Activated T-cell treated with anti-CD3 and anti-CD28 coated beads, Interleukin-2, amount 50 U/mL, for 1 hour (primary cell): ENCODE measurements around the gene KRTAP20-2.

Experiments used
- DNase-seq: peaks from one replicate; pipeline ENCODE4 v3.0.0-alpha.2; 2020

KRTAP20-2 gene

DNA sequence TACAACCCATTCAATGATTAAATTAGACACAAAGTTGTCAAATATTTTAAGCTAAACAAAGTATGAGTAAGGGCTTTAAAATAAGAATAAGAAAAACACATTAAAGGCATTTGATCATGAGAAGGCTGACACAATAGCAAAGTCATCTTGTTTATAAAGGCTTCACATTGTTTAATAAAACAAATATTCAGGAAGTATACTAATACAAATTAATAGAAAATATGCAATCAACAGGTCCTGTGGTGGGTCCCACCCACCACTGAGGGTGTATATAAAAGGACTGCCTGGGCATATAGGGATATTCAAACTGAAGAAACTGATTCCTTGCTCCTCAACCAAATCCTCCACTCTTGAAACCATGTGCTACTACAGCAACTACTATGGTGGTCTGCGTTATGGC is at the start of gene KRTAP20-2:
Gene KRTAP20-2, plus strand, starts transcription at position 301 of the 400 bp plus-strand sequence. Its CDS starts 58 bp downstream, at position 359.
- no peak for DNase-seq

DNA sequence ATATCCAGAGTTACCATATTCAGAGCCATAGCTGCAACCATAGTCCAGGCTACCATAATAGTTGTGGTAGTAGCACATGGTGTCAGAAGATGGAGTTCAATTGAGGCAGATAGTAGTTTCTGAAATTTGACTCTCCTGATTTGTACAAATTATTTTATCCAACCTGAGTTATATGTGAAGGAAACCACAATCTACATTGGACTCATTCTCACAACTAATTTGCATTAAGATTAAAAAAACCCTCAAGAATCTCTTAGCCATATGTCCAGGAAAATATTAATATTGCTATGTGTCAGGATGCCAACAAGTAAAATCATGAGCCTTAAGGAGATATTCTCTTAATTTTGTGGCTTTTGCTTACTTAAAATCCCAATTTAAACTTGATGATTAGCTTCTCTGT is 44.7 kb upstream of the KRTAP20-2 start, which contains the start of gene KRTAP22-2:
Gene KRTAP22-2, minus strand, starts transcription at position 101 of the 400 bp plus-strand sequence.
- no peak for DNase-seq

DNA sequence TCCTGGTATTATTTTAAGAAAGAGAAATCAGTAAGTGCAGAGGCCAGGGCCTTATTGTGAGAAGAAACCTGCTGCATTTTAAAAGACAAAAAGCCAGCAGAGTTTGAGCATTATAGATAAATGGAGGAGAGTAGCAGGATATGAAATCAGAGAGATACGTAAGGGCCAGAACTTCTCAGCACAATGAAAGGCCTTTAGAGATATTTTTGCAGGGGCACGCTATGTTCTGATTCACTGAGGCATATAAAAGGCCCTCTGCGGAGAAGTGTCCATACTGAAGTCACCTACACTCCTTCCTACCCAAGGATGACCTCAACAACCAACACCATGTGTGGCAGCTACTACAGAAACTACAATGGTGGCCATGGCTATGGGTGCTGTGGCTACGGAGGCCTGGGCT is 42.9 kb upstream of the KRTAP20-2 start, which contains the start of gene KRTAP6-3:
Gene KRTAP6-3, plus strand, starts transcription at position 301 of the 400 bp plus-strand sequence. Its CDS starts 6 bp downstream, at position 307.
- no peak for DNase-seq

DNA sequence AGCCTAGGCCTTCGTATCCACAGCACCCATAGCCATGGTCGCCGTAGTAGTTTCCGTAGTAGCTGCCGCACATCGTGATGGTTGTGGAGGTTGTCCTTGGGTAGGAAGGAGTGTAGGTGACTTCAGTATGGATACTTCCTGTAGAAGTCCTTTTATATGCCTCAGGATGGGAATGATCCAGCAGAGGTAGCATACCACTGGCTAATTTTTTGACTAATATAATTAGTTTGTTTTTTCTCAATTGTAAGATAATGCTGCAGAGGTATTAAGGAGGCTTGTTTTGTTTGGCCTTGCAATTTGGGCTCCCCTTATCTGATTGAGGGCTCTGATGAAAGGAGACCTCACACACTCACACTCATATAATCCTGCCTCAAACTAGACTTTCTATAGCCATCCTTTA is 36.2 kb upstream of the KRTAP20-2 start, which contains the start of gene KRTAP6-2:
Gene KRTAP6-2, minus strand, starts transcription at position 101 of the 400 bp plus-strand sequence. Its CDS starts 28 bp downstream, at position 73.
- no peak for DNase-seq

DNA sequence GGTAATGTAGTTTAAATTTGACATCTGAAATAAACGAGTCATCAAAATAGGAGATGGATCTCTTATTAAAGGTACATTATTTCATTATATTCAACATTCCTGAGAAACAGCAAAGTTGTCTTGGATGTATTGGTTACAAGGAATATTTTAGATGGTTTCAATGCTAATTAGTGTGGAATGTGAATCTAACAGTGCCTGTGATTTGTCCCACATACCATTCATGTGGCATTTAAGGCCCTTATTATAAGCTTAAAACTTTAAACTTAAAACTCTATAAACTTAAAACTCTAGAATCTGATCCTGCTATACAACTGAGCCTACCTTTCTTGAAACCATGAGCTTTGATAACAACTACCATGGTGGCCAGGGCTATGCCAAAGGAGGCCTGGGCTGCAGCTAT is 34.2 kb upstream of the KRTAP20-2 start, which contains the start of gene KRTAP22-1:
Gene KRTAP22-1, plus strand, starts transcription at position 301 of the 400 bp plus-strand sequence.
- DNase-seq, result no peak

DNA sequence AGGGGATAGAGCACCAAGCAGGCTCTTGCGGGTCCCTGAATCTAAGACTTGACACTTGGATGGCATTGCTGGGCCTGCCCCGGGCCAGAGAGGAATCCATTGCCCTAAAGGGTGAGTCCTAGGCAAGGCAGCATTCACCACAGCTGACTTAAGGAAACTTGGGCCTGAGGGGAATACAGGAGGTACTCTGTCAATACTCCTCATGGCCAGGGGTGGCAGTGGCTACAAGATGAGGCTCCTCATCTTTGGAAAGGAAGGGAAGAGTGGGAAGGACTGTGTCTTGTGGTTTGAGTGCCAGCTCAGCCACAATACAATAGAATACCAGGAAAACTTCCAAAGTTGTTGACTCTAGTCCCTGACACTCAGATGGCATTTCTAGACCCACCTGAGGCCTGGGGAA is 29.0 kb upstream of the KRTAP20-2 start:
- DNase-seq, result no peak

DNA sequence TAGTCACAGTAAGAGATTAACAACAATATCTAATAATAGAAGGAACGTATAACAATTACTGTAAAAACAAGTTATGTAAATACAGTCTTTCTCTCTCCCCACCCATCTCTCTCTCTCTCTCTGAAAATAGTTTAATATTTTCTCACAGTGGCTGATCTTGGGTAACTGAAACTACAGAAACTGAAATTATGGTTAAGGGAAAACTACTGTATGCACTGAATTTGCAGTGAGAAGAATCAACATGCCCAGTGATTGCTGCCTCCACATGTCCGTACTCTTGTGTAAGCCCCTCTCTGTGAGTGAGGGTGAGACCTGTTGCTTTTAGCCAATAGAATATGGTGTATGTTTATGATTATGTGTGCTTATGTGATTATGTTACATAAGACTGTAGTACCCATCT is 22.9 kb upstream of the KRTAP20-2 start:
- DNase-seq, result no peak

DNA sequence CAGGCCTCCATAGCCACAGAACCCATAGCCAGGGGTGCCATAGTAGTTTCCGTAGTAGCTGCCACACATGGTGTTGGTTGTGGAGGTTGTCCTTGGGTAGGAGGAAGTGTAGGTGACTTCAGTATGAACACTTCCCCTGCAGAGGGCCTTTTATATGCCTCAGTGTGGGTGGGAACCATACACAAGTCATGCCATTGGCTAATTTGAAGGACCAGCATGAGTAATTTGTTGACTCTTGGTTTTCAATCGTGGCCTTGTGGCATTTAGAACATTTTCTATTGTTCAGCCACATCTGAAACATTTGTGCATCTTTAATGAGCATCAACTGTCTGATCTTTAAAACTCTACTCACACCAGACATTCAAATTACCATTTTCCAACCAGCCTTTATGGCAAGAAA is 21.2 kb upstream of the KRTAP20-2 start, which contains the start of gene KRTAP6-1:
Gene KRTAP6-1, minus strand, starts transcription at position 95 of the 400 bp plus-strand sequence. Its CDS starts 26 bp downstream, at position 69.
- no peak for DNase-seq

DNA sequence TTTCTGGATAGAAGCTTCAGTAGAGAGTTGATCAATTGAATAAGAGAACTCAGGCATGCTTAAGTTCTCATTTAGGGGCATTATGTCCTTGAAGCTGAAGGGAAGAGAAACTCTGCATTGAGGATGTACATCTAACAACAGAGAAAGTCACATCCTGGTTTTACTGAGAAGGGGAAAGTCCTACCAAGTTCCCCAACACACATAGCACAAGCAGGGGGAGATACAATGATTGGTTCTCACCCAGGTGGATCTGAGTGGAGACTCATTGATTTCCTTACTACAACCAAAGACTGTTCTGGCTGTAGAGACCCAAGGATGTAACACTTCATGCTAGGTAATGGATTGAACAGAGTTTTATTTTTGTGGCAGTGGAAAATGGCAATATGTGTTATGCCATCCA is 19.8 kb upstream of the KRTAP20-2 start:
- no peak for DNase-seq

DNA sequence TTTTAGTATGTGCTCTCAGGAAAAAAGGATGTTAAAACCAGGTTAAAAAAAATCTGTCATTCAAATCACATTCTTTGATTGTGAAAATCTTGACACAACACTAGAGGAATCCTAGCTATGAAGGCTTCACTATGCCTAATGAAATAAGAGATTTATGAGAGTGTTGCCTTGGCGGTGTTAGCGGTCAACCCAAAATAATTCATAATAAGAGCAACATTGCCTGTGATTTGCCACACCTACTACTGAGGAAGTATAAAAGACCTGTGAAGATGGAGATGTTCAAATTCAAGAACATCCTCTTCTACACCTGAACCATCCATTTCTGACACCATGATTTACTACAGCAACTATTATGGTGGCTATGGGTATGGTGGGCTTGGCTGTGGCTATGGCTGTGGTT is 18.9 kb upstream of the KRTAP20-2 start, which contains the start of gene KRTAP20-1:
Gene KRTAP20-1, plus strand, starts transcription at position 301 of the 400 bp plus-strand sequence. Its CDS starts 30 bp downstream, at position 331.
- DNase-seq, result no peak

DNA sequence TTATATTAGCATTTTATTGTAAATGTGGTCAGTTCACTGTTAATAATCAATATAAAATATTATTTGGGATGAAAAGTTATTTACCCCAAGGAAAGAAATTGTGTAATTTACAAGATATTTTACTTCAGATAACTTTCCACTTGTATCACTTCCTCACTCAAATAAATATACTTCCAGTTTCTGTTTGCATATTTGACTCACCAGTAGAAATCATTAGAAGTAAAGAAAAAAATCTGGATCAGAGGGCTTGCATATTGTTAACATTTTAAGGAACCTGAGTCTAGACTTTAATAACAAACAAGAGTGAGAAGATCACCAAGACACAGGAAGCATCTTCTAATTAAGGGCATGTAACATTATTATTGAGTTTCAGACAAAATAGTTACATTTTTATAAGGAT is 14.9 kb upstream of the KRTAP20-2 start:
- no peak for DNase-seq

DNA sequence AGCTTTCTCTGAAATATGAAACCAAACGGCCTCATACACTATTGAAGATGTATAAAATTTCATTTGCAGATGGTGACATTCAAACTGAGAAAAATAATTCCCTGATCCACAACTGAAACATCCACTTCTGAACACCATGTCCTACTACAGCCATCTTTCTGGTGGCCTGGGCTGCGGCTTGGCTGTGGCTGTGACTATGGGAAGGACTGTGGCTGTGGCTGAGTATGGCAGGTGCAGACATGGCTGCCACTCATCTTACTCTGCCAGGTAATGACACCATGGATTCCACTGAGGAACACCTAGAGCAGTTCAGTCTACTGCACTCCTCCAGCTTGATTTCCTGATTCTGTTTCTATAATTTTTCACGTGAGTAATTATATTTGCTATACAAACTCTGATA is 14.5 kb upstream of the KRTAP20-2 start, which contains the start of gene KRTAP20-4:
Gene KRTAP20-4, plus strand, starts transcription at position 106 of the 400 bp plus-strand sequence.
- DNase-seq, result no peak

DNA sequence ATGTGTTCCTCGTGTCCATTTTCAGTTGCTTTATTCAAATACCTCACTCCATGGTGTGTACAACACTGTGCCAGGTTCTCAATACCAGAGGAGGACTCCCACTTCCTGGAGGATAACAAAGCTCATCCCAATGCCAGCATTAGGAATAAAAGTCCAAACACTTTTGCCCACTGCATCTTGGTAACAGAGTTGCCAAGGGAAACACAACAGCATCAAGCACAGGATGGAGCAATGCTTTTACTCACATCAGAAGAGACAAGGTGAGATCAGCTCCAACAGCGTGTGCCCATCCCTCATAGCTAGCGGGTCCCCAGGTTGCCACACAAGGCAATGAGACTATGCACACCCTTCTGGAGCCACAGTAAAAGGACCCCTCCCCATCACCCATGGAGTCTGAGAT is 11.6 kb upstream of the KRTAP20-2 start:
- DNase-seq, result no peak

DNA sequence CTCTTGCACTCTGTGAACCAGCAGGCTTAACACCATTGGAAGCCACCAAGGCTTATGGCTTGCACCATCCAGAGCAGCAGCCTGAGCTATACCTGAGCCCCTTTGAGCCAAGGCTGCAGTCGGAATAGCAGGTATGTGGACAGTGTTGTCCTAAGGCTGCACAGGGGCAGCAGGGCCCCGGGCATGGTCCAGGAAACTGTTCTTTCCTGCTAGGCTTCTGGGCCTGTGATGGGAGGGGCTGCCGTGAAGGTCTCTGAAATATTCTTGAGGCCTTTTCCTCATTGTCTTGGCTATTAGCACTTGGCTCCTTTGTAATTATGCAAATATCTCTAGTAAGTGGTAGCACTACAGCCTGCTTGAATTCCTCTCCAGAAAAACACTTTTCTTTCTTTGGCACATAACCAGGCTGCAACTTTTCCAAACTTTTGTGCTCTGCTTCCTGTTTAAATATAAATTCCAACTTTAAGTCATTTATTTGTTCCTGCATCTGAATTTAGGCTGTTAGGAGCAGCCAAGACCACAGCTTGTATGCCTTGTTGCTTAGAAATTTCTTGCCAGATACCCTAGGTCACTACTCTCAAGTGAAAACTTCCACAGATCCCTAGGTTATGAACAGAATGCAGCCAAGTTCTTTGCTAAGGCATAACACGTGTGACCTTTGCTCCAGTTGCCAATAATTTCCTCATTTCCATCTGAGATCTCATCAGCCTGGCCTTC is 9.4 kb upstream of the KRTAP20-2 start:
- no peak for DNase-seq

DNA sequence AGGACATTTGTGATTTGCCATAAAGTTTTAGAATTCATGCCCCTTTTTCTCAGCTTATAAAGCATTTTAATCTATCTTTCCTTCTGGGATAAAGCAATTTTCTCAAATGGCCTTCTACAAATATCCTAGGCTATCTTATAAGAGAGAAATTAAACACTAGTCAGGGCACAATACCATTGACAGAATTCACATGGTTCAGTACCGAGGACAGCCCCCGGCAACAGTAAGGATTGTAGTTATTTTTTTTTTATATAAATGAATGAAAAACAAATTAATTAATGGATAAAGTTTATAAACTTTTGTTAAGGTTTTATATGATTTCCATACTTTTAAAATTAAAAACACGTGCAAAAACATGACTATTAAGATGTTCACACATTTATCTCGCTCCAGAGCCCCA is 6.9 kb upstream of the KRTAP20-2 start:
- DNase-seq, result no peak

DNA sequence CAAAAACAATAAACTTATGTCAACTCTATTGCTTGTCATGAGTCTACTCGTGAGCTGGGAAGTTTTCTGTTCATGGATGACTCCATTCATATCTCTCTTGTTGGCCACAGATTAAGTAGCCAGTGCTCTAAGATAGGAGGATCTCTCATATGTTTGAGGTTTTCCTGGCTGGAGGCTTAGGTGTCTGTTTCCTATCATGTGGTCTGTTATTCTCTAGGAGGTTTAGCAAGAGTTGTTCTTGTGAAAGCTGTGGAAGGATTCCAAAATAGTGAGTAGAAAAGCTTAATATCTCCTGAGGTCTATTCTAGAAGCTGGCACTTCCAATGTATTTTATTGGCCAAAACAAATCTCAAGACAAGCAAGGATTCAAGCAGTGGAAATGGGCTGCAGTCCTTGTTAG is 5.8 kb upstream of the KRTAP20-2 start:
- DNase-seq, result no peak

DNA sequence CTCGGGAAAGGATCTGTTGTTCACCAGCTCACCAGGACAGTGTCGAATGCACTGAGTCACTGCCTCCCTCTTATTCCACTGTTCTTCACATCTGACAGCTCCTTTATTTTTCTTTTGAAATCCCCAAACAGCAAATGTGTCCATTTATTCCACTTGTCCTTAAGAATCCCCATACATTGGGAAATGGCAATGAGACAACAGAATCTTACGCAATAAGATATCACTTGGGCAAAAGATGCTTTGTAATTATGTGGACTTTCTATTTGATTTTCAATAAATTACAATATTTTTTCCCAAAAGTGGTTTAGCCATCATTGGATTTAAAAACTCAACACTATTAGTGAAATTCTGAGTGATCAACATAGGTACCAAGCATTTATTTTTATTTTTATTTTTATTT is 3.7 kb downstream of the KRTAP20-2 start:
- no peak for DNase-seq

DNA sequence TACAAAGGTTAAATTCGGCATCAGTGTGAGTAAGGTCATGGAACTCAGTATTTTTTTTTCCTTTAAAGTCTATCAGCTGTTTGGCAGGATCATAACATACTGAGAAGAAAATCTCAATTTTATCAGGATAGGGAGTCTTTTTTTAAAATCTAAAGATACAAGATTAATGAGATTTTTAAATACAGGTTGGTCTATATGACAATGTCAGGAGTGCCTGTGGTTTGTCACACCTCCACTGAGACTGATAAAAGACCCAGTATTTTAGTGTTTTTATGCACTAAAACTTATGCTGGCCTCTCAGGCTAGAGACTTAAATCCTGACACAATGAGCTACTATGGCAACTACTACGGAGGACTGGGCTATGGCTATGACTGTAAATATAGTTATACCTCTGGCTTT is 7.6 kb downstream of the KRTAP20-2 start, which contains the start of gene KRTAP20-3:
Gene KRTAP20-3, plus strand, starts transcription at position 301 of the 400 bp plus-strand sequence.
- no peak for DNase-seq

DNA sequence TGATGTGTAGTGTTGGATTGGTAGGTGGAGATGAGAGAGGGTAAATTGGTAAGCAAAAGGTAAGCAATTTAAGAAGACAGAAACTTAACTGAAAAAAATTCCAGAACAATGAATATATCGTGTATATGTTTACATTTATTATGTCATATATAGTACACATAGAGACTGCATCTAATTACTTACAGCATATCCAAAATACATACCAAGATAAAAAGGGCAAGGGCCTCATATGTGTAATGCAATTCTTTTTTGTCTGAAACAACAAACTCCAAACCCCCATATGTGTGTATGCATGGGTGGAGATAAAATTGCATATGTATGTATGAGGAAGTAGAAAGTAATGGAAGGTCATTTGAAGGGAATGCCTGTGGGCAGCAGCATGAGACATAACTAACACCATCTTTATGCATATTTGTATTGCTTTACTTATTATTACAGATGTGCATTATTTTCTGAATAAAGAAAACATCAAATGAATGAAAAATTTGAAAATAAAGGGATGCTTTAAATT is 12.0 kb downstream of the KRTAP20-2 start:
- no peak for DNase-seq

DNA sequence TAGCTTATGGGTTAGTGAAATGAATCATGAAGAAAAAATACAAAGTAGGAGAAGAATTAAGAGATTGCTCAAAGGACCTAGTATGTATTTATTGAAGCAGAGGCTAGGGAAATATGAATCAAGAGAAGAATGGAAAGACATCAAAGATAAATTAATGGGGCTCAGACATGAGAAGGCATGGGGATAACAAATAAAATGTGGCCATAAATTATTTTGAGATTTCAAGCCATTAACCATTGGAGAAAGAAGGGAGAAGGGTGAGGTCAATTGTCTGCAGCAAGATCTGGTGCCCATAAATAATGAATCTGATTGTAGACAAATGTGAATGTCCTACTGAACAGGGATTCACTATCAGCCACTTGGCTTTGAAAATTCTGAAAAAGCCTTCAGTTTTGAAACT is 17.9 kb downstream of the KRTAP20-2 start:
- DNase-seq, result no peak

DNA sequence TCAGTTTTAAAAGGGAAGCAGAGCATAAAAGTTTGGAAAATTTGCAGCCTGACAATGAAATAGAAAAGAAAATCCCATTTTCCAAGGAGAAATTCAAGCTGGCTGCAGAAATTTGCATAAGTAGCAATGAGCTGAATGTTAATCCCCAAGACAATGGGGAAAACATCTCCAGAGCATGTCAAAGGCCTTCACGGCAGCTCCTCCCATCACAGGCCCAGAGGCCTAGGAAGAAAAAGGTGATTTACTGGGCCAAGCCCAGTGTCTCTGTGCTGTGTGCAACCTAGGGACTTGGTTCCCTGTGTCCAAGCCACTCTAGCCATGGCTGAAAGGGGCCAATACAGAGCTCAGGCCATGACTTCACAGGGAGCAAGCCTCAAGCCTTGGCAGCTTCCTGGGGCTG is 33.8 kb downstream of the KRTAP20-2 start:
- DNase-seq, result no peak

DNA sequence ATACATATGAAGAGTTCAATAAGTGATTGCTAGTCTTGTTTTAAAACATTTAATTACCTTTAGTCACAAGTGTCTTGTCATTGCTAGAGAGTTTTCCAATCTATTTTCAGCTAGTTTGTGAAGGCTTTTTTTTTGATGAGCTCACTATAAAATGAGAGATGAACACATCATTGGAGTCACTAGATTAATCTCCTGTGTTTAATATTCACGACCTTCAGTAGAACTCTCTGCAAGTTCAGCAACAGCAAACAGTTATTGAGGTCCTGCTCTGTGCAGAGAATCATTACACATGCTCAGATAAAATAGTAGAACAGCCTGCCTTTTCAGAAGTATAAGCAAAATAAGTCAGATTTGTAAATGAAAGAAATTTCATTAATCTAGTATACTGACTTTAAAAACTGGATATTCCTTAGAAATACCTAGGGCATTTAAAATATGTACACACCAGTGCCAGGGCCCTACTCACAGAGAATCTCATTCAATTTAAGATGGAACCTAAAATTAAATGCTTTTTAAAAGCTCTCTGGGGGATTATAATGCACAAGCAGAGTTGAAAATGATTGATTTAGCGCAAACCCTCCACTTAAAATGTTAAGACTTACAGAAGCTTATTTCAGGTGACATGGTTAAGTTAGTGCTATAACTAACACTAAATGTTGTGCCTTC is 38.1 kb downstream of the KRTAP20-2 start:
- no peak for DNase-seq

DNA sequence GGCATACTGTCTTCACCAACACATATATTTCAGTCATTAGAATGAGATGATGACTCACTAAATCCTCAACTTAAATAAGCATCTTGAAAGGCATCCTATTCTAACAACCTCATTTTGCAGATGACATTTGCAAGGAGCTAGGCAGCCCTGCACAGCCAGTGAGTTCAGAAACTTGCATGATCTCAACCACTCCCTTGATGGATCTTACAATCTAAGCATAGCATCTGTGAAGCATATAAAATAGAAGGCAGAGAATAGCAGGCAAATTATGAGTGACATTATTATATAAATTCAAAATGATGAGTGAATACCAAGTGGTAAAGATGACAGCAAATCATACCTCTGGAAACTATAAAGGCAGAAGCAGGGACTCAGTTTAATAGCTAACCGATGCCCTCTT is 39.3 kb downstream of the KRTAP20-2 start:
- DNase-seq, result no peak
